Epithelial cell of alveolus of lung (primary cell): ENCODE results near the gene GAD1. TPM values are rescaled to one million over a fixed set of nuclear protein-coding genes. Genes with fewer than 3 reads are reported as not detected.

Source experiments
- total RNA-seq: library from RNA; depleted of rRNA; stranded (reverse); fragments of >200 nt; gene quantifications from 2 replicates; pipeline ENCODE4 v1.2.1, GENCODE V29; 2015

Gene GAD1
- total RNA-seq: not detected in 2 replicates

DNA sequence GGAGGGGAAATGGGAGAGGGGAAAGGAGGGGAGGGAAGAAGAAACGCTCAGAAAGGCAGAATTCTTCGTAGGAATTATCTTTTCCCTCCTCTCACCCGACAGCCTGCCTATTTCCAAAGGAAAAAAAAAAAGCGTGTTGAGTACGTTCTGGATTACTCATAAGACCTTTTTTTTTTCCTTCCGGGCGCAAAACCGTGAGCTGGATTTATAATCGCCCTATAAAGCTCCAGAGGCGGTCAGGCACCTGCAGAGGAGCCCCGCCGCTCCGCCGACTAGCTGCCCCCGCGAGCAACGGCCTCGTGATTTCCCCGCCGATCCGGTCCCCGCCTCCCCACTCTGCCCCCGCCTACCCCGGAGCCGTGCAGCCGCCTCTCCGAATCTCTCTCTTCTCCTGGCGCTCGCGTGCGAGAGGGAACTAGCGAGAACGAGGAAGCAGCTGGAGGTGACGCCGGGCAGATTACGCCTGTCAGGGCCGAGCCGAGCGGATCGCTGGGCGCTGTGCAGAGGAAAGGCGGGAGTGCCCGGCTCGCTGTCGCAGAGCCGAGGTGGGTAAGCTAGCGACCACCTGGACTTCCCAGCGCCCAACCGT is at the start of gene GAD1:
TSS of gene GAD1 (plus strand) at position 384 of the 589 bp plus-strand sequence. CDS start 1,705 bp downstream, outside the sequence.

DNA sequence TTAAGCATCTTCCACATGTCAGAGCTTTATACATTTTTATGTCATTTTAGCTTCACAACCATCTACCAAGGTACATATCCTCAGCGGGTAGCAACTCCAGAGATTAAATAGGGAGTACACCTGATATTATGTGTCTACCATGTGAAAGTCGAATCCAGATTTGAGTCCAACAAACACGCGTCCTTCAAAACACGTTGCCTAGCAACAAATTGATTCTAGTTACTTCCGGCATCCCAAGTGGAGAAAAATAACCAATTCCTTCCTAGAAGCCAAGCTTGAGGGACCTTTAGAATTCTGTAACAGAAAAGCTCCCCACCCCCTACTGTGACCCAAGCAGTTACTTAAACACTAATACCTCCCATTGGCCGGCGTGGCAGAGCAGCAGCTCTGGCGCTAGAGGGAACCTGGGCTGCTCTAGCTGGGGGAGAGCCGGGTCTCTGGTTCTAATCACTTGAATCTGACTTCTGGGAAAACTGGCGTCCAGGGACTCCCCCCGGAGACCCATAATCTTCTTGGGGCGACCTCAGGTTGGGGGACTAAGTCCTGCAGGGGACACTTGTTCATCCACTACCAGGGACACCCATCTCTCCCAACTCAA is 46.6 kb upstream of the GAD1 start, which contains the start of gene ERICH2:
TSS of gene ERICH2 (plus strand) at position 371 of the 598 bp plus-strand sequence. CDS start 304 bp downstream, outside the sequence.

Other genes starting within 250 kb of the GAD1 start
- gene SP5, start 101.5 kb upstream of the GAD1 start, total RNA-seq: not detected in 2 replicates
- gene ERICH2, start 46.5 kb upstream of the GAD1 start, total RNA-seq: 4.5 TPM in 1 of 2 replicates, not detected in the other
- 58.7 and 86.0 TPM in 2 replicates for gene GORASP2, start 112.4 kb downstream of the GAD1 start, total RNA-seq